Left renal pelvis (tissue), 4 donors: ENCODE measurements around the gene ZNF827. TPM values are rescaled to one million over a fixed set of nuclear protein-coding genes. Genes with fewer than 3 reads are reported as not detected.
A peak's percentile ranks its signal among the peaks of the same experiment; 100 is the strongest.

ENCODE experiments used
- DNase-seq, 4 donors: peaks; one replicate each; pipeline ENCODE4 v3.0.0-alpha.2; 2013; ENCODE audit warnings: low read depth in 4 of 4, low spot score in 3 of 4
- polyA plus RNA-seq, 4 donors: library from polyadenylated mRNA; unstranded; fragments of 120-200 nt; gene quantifications; one replicate each; pipeline ENCODE4 v1.2.1, GENCODE V29; 2013; ENCODE audit not compliant: insufficient read length in 4 of 4

Gene ZNF827
- polyA plus RNA-seq, 4 donors, result 13.4 to 39.3 (median 32.5) TPM

DNA sequence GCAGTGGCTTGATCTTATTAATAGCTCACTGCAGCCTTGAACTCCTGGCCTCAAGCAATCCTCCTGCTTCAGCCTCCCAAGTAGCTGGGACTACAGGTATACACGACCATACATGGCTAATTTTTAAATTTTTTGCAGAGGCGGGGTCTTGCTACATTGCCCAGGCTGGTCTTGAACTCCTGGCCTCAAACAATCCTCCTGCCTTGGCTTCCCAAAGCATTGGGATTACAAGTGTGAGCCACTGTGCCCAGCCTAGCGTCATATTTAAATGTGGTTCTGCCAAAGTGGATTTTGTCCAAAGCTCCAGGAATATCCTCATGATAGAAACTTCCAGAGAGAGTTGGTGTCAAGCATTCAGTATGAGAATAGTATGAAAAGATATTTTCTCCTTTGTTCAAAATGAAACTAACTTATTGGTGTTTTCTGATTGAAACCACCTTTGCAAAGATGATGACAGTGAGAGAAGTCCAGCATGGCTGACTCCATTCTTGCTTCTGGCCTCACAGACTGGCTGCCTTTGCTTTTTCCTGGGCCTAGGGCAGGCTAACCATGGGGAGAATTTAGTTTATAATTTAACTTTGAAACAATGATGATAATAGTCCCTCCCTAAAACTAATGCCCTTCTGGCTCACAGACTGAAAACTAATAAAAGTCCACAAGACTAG lies 129.6 kb downstream of the ZNF827 start:
- no peak for DNase-seq

DNA sequence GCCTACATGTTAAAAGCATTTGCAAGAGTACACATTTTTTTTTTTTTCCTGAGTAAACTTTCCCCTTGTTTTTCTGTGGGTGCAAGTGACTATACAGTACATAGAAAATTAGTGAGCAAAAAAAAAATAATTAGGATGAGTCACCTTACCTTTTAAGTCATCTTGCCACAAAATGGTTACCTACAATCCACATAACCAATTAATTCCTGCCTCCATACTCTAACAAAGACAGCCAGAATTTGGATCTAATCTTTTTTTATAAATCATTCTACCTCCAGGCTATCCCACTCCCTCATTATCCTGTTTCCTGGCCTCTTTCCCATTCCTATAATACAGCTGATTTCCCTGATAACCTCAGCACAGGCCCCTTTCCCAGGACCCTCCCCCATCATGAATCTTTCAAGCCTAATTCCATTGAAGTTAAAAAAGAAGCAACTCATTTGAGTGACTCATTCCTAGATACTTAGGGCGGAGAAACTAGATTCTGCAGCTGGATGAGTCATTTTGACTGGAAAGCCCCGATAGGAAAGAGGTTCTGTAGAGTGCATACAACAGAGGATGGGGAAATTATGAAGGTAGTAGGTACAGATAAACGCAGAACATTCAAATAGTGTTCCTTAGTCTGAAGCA lies 130.5 kb downstream of the ZNF827 start:
- DNase-seq, result no peak

GRCh38 chr4:145805490-145805889 lies 133.1 kb downstream of the ZNF827 start:
- peak in 1 of 4 donors; percentile 12 for DNase-seq

DNA sequence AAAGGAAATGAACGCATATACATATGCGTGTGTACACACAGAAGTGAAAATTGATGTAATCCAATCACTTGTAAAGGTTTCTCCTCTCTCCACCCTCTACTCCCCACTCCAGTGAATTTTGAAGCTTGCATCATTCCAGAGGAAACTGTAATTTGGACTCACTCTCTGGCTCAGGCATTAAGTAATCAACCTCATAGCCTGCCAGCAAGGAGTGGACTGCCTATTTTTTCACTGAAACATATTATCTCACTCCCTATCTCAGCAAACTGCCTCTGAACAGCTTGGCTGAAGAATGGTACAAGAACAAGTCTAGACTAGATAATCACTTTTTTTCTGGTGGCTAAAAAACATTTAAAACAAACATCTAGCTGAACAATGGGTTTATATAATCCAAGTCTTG lies 134.5 kb downstream of the ZNF827 start:
- no peak for DNase-seq

GRCh38 chr4:145799223-145799622 lies 139.4 kb downstream of the ZNF827 start:
- DNase-seq, result no peak

GRCh38 chr4:145797278-145797677 lies 141.3 kb downstream of the ZNF827 start:
- no peak for DNase-seq

GRCh38 chr4:145796346-145796745 lies 142.3 kb downstream of the ZNF827 start:
- DNase-seq, result no peak

DNA sequence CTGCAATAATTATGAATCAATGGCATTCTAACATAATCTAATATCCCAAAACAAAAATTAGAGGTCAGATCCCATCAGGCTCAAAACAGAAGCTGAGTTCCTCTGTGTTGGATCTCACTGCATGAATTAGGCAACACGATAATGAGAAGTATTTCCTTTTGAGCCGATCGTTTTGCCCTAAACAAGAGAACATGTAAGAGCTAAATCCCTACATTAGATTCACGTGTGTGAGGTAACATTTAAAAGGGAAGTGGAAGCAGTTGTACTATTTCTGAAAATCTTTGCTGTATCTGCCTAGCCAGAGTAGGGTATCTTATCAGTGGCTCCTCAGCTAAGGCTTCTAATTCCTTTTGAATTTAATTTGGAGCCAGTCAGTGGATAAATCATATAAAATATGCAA lies 143.1 kb downstream of the ZNF827 start:
- no peak for DNase-seq

- no peak for DNase-seq
These were observed 146.2 kb downstream of the ZNF827 start for GRCh38 chr4:145792429-145792828.

DNA sequence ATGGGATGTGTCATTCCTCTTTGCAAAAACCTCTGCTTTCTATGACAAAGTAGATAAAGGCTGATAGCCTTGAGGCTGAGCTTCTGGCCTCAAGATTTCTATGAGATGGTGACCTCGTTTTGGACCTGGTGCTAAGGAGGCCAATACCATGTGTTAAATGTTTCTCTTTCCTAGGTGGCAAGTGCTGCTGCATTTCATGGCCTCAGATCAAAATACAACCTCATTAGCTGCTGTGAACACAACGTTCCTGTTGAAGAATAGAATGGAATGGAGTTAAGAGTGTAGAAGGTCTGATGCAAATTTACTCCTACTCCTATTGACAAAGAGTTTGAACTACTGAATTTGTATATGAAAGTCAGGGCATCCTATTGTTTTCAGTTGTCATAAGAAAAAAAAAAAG lies 146.6 kb downstream of the ZNF827 start:
- no peak for DNase-seq

GRCh38 chr4:145788755-145789154 lies 149.9 kb downstream of the ZNF827 start:
- DNase-seq, result no peak

DNA sequence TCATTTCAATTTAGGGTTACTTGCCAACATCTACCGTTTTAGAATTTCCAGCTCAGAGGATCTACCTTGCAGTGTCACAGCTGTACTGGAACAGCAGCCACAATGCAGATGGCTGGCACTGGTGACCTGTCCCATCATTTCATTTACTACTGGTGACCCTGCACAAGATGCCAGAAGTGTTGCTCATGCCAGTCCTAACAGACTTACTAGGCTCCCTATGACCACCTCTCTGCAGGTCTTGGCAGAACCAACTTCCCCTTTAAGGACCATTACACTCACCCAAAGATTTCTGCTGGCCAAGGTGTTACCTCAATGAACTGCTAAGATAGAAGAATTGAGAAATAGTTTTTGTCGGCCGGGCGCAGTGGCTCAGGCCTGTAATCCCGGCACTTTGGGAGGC lies 151.8 kb downstream of the ZNF827 start:
- no peak for DNase-seq

DNA sequence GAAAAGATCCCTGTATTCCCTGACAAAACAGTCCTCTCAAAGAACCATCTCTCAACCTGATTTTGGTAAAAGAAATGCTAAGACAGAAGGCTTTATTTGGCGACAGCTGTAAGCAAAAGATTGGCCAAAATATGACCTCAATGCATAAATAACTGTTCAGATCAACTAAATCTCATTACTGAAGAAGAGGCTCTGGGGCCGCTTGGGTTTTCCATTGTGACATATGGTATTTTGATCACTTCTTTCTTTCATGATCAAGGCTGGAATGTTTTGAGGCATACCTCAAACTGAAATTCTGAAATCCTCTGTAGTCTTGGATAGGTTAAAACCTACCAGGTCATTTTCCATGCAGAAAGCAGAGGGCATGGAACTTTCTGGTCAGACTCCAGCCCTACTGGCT lies 152.4 kb downstream of the ZNF827 start:
- DNase-seq, result no peak

GRCh38 chr4:145785391-145786008 lies 153.1 kb downstream of the ZNF827 start:
- no peak for DNase-seq

GRCh38 chr4:145784036-145784435 lies 154.6 kb downstream of the ZNF827 start:
- no peak for DNase-seq

DNA sequence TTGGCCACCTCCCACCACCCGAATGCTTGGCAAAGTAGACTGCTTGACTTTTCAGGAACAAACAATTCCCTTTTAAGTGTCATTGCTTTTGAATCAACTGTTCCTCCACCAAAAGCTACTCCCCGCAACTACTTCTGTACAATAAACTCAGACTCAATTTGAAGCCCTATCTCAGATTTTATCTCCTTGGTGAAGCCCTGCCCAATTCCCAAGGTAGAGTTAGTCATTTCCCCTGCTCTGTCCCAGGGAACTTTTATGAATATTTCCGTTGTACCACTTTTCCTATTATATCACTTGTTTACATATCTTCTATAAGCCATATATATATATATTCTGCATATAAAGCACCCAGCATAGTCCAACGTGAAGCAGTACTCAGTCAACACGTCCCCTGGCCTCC lies 155.9 kb downstream of the ZNF827 start:
- DNase-seq, result no peak

- no peak for DNase-seq
These were observed 157.3 kb downstream of the ZNF827 start for GRCh38 chr4:145781351-145781750.

- DNase-seq, result no peak
These were observed 159.3 kb downstream of the ZNF827 start for GRCh38 chr4:145779319-145779801.

DNA sequence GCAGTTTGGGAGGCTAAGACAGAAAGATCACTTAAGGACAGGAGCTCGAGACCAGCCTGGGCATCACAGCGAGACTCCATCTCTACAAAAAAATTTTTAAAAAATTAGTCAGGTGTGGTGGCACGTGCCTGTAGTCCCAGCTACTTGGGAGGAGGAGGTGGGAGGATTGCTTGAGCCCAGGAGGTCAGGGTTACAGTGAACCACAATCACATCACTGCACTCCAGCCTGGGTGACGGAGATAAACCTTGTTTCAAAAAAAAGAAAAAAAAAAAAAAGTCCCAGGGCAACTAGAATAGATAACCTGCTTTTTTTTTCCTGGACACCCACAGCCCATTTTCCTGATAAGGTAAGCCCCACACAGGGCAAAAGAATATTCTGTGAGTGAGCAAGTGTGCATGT lies 162.4 kb downstream of the ZNF827 start:
- DNase-seq, result no peak

DNA sequence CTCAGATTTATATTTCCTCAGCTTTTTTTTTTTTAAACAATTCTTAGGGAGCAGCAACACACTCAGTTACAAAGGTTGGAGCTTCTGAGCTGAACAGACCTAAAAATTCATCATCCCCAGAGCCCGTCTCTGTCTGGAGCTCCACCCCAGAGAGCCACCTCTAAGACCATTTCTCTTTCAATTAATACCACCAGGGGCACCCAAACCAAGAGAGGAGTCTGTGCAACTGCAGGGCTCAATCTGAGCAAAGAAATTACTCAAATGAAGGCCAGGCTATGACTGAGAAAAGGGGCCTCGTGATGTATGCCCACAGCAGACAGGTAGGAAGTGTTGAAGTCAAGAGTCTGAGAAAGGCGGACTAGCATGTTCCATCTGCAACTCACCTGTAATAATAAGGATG lies 163.2 kb downstream of the ZNF827 start:
- DNase-seq, result no peak

GRCh38 chr4:145774473-145774872 lies 164.2 kb downstream of the ZNF827 start:
- no peak for DNase-seq
